Mesothelial cell of epicardium (in vitro differentiated cells): ENCODE results near the gene MICAL2. TPM values are rescaled to one million over a fixed set of nuclear protein-coding genes. Genes with fewer than 3 reads are reported as not detected.
A peak's percentile ranks its signal among the peaks of the same experiment; 100 is the strongest.

ENCODE experiments used
- DNase-seq, 2 experiments: peaks; one replicate each; pipeline ENCODE4 v3.0.0; 2021; ENCODE audit warnings: low spot score in 2 of 2; ENCODE audit not compliant: unreplicated experiment in 2 of 2
- H3K27ac Mint-ChIP-seq: 2 replicates; pipeline ENCODE4 v1.8.0; 2021; ENCODE audit warnings: mixed read lengths
- H3K27me3 Mint-ChIP-seq: 2 replicates; pipeline ENCODE4 v1.8.0; 2021; ENCODE audit warnings: low read depth, mixed read lengths
- H3K36me3 Mint-ChIP-seq: 2 replicates; pipeline ENCODE4 v1.8.0; 2021; ENCODE audit warnings: mixed read lengths
- H3K4me1 Mint-ChIP-seq: 2 replicates; pipeline ENCODE4 v1.8.0; 2021; ENCODE audit warnings: mixed read lengths
- H3K4me3 Mint-ChIP-seq: 2 replicates; pipeline ENCODE4 v1.8.0; 2021; ENCODE audit warnings: mild to moderate bottlenecking, moderate library complexity, mixed read lengths
- H3K9me3 Mint-ChIP-seq: 2 replicates; pipeline ENCODE4 v1.8.0; 2021; ENCODE audit warnings: mixed read lengths
- total RNA-seq: library from RNA; stranded (reverse); gene quantifications from 3 replicates; pipeline ENCODE4 v1.2.1, GENCODE V29; 2021
- TF ChIP-seq, protein P1 (sequence below): fragments of 200-600 bp; sonication (generic); IDR thresholded peaks from one replicate; pipeline ENCODE4 v1.5.0; 2021; ENCODE audit warnings: antibody characterized with exemption; ENCODE audit not compliant: unreplicated experiment

The MICAL2 gene
- total RNA-seq, 1 donor from 2014 or later, result 15.0 TPM

- H3K9me3 Mint-ChIP-seq, result no peaks in the 10 kb centered on the region
- H3K36me3 Mint-ChIP-seq, result no peaks in the 10 kb centered on the region
- no peak overlapping the region for H3K4me3 Mint-ChIP-seq
- peaks cover 14% of the 10 kb centered on the region for H3K4me1 Mint-ChIP-seq
- TF ChIP-seq, protein P1, sequence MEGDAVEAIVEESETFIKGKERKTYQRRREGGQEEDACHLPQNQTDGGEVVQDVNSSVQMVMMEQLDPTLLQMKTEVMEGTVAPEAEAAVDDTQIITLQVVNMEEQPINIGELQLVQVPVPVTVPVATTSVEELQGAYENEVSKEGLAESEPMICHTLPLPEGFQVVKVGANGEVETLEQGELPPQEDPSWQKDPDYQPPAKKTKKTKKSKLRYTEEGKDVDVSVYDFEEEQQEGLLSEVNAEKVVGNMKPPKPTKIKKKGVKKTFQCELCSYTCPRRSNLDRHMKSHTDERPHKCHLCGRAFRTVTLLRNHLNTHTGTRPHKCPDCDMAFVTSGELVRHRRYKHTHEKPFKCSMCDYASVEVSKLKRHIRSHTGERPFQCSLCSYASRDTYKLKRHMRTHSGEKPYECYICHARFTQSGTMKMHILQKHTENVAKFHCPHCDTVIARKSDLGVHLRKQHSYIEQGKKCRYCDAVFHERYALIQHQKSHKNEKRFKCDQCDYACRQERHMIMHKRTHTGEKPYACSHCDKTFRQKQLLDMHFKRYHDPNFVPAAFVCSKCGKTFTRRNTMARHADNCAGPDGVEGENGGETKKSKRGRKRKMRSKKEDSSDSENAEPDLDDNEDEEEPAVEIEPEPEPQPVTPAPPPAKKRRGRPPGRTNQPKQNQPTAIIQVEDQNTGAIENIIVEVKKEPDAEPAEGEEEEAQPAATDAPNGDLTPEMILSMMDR, result no peak
- no peaks in the 10 kb centered on the region for H3K27me3 Mint-ChIP-seq
- no peak for DNase-seq
- H3K27ac Mint-ChIP-seq, result no peak overlapping the region
These were observed 27.0 kb upstream of the MICAL2 start for GRCh38 chr11:12083380-12083779.

GRCh38 chr11:12084256-12084655 lies 26.1 kb upstream of the MICAL2 start:
- Mint-ChIP-seq H3K4me1 (peaks cover 14% of the 10 kb centered on the region), H3K4me3 (no peak overlapping the region), H3K27ac (no peak overlapping the region), H3K9me3 (no peaks in the 10 kb centered on the region), H3K27me3 (no peaks in the 10 kb centered on the region), H3K36me3 (no peaks in the 10 kb centered on the region)
- DNase-seq, result no peak
- TF ChIP-seq, protein P1, result no peak

- Mint-ChIP-seq H3K4me3 (no peak overlapping the region), H3K27ac (no peak overlapping the region), H3K9me3 (no peaks in the 10 kb centered on the region), H3K36me3 (no peaks in the 10 kb centered on the region), H3K27me3 (no peaks in the 10 kb centered on the region), H3K4me1 (peaks cover 8% of the 10 kb centered on the region)
- TF ChIP-seq, protein P1, result no peak
- no peak for DNase-seq
These were observed 24.8 kb upstream of the MICAL2 start for GRCh38 chr11:12085371-12086251.

GRCh38 chr11:12086271-12087074 lies 23.9 kb upstream of the MICAL2 start:
- no peaks in the 10 kb centered on the region for H3K9me3 Mint-ChIP-seq
- TF ChIP-seq, protein P1, result no peak
- peak overlapping the region; percentile 68 for H3K27ac Mint-ChIP-seq
- H3K27me3 Mint-ChIP-seq, result no peaks in the 10 kb centered on the region
- peaks cover 8% of the 10 kb centered on the region for H3K4me1 Mint-ChIP-seq
- no peak for DNase-seq
- H3K36me3 Mint-ChIP-seq, result no peaks in the 10 kb centered on the region
- H3K4me3 Mint-ChIP-seq, result no peak overlapping the region

- H3K36me3 Mint-ChIP-seq, result no peaks in the 10 kb centered on the region
- no peak for DNase-seq
- TF ChIP-seq, protein P1, result no peak
- H3K4me1 Mint-ChIP-seq, result peaks cover 8% of the 10 kb centered on the region
- H3K9me3 Mint-ChIP-seq, result no peaks in the 10 kb centered on the region
- peak overlapping the region; percentile 68 for H3K27ac Mint-ChIP-seq
- H3K4me3 Mint-ChIP-seq, result no peak overlapping the region
- no peaks in the 10 kb centered on the region for H3K27me3 Mint-ChIP-seq
These were observed 23.1 kb upstream of the MICAL2 start for GRCh38 chr11:12087075-12088004.
